Panc1 (cell line): ENCODE measurements around the gene HPCAL4. TPM values are rescaled to one million over a fixed set of nuclear protein-coding genes. Genes with fewer than 3 reads are reported as not detected.

Source experiments
- ATAC-seq: fragments of 200-7000 bp; cut with Tn5 transposase; 2 replicates; pipeline ENCODE4 v1.9.1; 2020; ENCODE audit warnings: mild to moderate bottlenecking, moderate library complexity
- BruUV-seq: library from RNA; stranded (reverse); fragments of 400-500 nt; replicated peaks from 2 replicates; lab custom pipeline; 2021; lab: Mats Ljungman, UMichigan
- CTCF ChIA-PET: fragments of 300-600 bp; sonication (Branson Sonifier 250); formaldehyde crosslinking; loops from one replicate; lab custom pipeline; 2022; ENCODE audit warnings: antibody characterized with exemption; lab: Charles Lee
- POLR2A ChIA-PET: fragments of 300-600 bp; sonication (Branson Sonifier 250); formaldehyde crosslinking; loops from one replicate; lab custom pipeline; 2022; ENCODE audit warnings: antibody characterized with exemption; lab: Charles Lee
- DNase-seq: peaks from one replicate; pipeline ENCODE4 v3.0.0-alpha.2; 2010; ENCODE audit warnings: low read depth, low spot score
- H3K27ac ChIP-seq: 2 replicates; pipeline ENCODE4 v1.5.1; 2011; ENCODE audit warnings: mild to moderate bottlenecking, low read length, inconsistent platforms
- H3K27me3 ChIP-seq: fragments of 200-500 bp; sonication (Bioruptor generic); 2 replicates; pipeline ENCODE4 v1.6.0; 2014; ENCODE audit warnings: low read length, inconsistent platforms; ENCODE audit not compliant: control insufficient read depth, insufficient read depth
- H3K36me3 ChIP-seq: fragments of 200-500 bp; sonication (Bioruptor generic); 2 replicates; pipeline ENCODE4 v1.5.1; 2014; ENCODE audit warnings: inconsistent platforms, mild to moderate bottlenecking, low read length, moderate library complexity; ENCODE audit not compliant: control insufficient read depth, insufficient read depth
- H3K4me1 ChIP-seq: 2 replicates; pipeline ENCODE4 v1.5.1; 2011; ENCODE audit warnings: inconsistent platforms, mild to moderate bottlenecking, low read length, moderate library complexity; ENCODE audit not compliant: control insufficient read depth, insufficient read depth
- H3K4me3 ChIP-seq, 2 experiments: 2 replicates each; pipeline ENCODE4 v1.5.1; 2011 to 2012; ENCODE audit warnings: low read depth in 2 of 2, low read length in 2 of 2, mild to moderate bottlenecking in 2 of 2, inconsistent platforms in 1 of 2, moderate library complexity in 1 of 2
- H3K9me3 ChIP-seq: fragments of 200-500 bp; sonication (Bioruptor generic); 2 replicates; pipeline ENCODE4 v1.5.1; 2014; ENCODE audit warnings: low read depth, mild to moderate bottlenecking, inconsistent platforms, low read length, moderate library complexity; ENCODE audit not compliant: control insufficient read depth, insufficient read depth
- POLR2AphosphoS5 ChIP-seq: IDR thresholded peaks from 2 replicates; pipeline ENCODE4 v1.6.1; 2012; ENCODE audit warnings: mild to moderate bottlenecking, low read depth, low read length, moderate library complexity
- SIN3A ChIP-seq: IDR thresholded peaks from 2 replicates; pipeline ENCODE4 v1.6.1; 2012; ENCODE audit warnings: low read depth, mild to moderate bottlenecking, low read length, moderate library complexity, borderline replicate concordance; ENCODE audit not compliant: insufficient read depth
- TCF7L2 ChIP-seq: IDR thresholded peaks from 2 replicates; pipeline ENCODE4 v1.6.1; 2011; ENCODE audit warnings: mild to moderate bottlenecking, low read depth, low read length, inconsistent platforms
- in situ Hi-C: cut with HindIII; loops from 2 replicates; pipeline ENCODE4 v1.10.0; 2016; ENCODE audit warnings: low sequenced_read_pairs, low pct_unique_long_range_greater_than_20kb
- intact Hi-C: fragments of 100-400 bp; cut with micrococcal nuclease; formaldehyde crosslinking; loops from one replicate; pipeline ENCODE4 v1.10.0; 2022; ENCODE audit not compliant: unreplicated experiment
- total RNA-seq: library from RNA; stranded (reverse); gene quantifications from one replicate; pipeline ENCODE4 v1.2.1, GENCODE V29; 2021; ENCODE audit not compliant: unreplicated experiment
- TF ChIP-seq, protein P1 (sequence below): fragments of 450-650 bp; IDR thresholded peaks from 2 replicates; pipeline ENCODE4 v1.5.1; 2017; ENCODE audit warnings: mild to moderate bottlenecking
- TF ChIP-seq, protein P2 (sequence below), 2 experiments: IDR thresholded peaks; 2 replicates each; pipeline ENCODE4 v1.6.1; 2011 to 2012; ENCODE audit warnings: low read depth in 2 of 2, control low read depth in 1 of 2, low read length in 1 of 2, mild to moderate bottlenecking in 1 of 2, moderate library complexity in 1 of 2; ENCODE audit not compliant: insufficient read depth in 1 of 2

HPCAL4 gene
- total RNA-seq, 1 experiment from 2014 or later: 0.21 TPM

DNA sequence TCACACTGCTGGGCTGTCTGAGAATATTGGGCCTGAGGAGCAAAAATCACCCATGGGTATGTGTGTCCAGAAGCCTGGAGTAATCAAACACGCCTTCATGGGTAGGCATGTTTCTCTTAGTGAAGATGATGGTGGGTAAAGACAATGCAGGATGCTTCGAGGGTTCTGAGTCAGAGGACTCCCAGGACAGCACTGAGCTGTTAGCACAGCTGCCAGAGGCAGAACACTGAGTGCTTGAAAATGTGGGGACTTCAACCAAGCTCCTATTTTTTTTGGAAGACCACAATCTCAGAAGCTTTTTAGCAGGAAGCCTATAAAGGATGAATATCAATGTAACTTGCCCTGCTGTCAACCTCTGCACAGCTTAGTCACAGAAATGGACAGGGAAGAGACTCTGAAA lies 11.4 kb downstream of the HPCAL4 start:
- intact Hi-C loops (no loop called here), in situ Hi-C loops (no loop called here)
- TF ChIP-seq SIN3A: no peak
- TF ChIP-seq POLR2AphosphoS5: no peak
- no peak overlapping the region for H3K27ac ChIP-seq
- ChIA-PET CTCF (interaction anchor here (0.6 kb wide), 1 partner anchor 99 kb away, joined by 4 read pairs; no protein-coding TSS in a partner anchor), POLR2A (no interaction called here)
- DNase-seq: no peak
- no peaks in the 10 kb centered on the region for H3K36me3 ChIP-seq
- no peaks in the 10 kb centered on the region; the same call in 1 of the 2 replicates for H3K27me3 ChIP-seq
- no TSS peak for BruUV-seq
- no peaks in the 10 kb centered on the region for H3K9me3 ChIP-seq
- H3K4me3 ChIP-seq: no peak overlapping the region
- no peaks in the 10 kb centered on the region for H3K4me1 ChIP-seq
- ATAC-seq: no peak

DNA sequence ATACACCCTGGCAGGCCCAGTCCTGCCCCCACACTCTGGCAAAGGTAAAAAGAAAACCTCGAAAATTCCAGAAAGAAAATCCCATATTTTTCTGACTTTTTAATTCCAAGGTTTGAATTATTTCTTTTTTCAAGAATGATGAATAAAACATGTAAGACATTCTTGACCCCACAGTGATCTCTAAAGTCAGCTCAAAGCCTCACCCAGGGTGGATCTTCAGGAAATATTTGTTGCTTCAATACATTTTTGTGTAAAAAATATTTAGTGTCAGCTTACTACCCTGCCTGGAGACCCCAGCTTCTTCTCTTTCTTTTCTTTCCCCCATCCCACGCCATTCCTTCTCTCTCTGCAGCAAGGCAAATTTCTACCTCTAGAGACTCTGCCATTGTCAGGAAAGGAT lies 12.3 kb downstream of the HPCAL4 start:
- POLR2A ChIA-PET: no interaction called here
- intact Hi-C loops: no loop called here
- no peak for ATAC-seq

More for the DNA sequence above, 12.3 kb downstream of the HPCAL4 start:
- BruUV-seq: no TSS peak
- CTCF ChIA-PET: interaction anchor here (0.6 kb wide), 2 partner anchors 119 to 339 kb away, joined by 4 to 6 read pairs; no protein-coding TSS in a partner anchor
- Histone ChIP-seq H3K9me3 (no peaks in the 10 kb centered on the region), H3K4me3 (no peak overlapping the region), H3K36me3 (no peaks in the 10 kb centered on the region), H3K27ac (no peak overlapping the region), H3K4me1 (no peaks in the 10 kb centered on the region), H3K27me3 (no peaks in the 10 kb centered on the region; the same call in 1 of the 2 replicates)
- DNase-seq: no peak
- TF ChIP-seq, protein P1, sequence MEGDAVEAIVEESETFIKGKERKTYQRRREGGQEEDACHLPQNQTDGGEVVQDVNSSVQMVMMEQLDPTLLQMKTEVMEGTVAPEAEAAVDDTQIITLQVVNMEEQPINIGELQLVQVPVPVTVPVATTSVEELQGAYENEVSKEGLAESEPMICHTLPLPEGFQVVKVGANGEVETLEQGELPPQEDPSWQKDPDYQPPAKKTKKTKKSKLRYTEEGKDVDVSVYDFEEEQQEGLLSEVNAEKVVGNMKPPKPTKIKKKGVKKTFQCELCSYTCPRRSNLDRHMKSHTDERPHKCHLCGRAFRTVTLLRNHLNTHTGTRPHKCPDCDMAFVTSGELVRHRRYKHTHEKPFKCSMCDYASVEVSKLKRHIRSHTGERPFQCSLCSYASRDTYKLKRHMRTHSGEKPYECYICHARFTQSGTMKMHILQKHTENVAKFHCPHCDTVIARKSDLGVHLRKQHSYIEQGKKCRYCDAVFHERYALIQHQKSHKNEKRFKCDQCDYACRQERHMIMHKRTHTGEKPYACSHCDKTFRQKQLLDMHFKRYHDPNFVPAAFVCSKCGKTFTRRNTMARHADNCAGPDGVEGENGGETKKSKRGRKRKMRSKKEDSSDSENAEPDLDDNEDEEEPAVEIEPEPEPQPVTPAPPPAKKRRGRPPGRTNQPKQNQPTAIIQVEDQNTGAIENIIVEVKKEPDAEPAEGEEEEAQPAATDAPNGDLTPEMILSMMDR: no peak
- TF ChIP-seq POLR2AphosphoS5 (no peak), SIN3A (no peak), TCF7L2 (no peak)
- TF ChIP-seq, protein P2, sequence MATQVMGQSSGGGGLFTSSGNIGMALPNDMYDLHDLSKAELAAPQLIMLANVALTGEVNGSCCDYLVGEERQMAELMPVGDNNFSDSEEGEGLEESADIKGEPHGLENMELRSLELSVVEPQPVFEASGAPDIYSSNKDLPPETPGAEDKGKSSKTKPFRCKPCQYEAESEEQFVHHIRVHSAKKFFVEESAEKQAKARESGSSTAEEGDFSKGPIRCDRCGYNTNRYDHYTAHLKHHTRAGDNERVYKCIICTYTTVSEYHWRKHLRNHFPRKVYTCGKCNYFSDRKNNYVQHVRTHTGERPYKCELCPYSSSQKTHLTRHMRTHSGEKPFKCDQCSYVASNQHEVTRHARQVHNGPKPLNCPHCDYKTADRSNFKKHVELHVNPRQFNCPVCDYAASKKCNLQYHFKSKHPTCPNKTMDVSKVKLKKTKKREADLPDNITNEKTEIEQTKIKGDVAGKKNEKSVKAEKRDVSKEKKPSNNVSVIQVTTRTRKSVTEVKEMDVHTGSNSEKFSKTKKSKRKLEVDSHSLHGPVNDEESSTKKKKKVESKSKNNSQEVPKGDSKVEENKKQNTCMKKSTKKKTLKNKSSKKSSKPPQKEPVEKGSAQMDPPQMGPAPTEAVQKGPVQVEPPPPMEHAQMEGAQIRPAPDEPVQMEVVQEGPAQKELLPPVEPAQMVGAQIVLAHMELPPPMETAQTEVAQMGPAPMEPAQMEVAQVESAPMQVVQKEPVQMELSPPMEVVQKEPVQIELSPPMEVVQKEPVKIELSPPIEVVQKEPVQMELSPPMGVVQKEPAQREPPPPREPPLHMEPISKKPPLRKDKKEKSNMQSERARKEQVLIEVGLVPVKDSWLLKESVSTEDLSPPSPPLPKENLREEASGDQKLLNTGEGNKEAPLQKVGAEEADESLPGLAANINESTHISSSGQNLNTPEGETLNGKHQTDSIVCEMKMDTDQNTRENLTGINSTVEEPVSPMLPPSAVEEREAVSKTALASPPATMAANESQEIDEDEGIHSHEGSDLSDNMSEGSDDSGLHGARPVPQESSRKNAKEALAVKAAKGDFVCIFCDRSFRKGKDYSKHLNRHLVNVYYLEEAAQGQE (IDR thresholded peaks at IDR 0.05; ENCODE audit: insufficient read depth in 1 of 2, low read depth in 2 of 2, low read length in 1 of 2): no peak
- in situ Hi-C loops: no loop called here
